Measurements from ENCODE around the gene USP24.

GRCh38 chr1:55051621-55052020 lies 163.5 kb downstream of the USP24 start:
- TF ChIP-seq USF2 (CRISPR knock-in tag; IDR thresholded peaks at IDR 0.05) (no peak), CTCF (IDR thresholded peaks at IDR 0.05) (no peak), SP1 (CRISPR knock-in tag; conservative IDR thresholded peaks at IDR 0.05) (no peak), CREM (CRISPR knock-in tag; IDR thresholded peaks at IDR 0.05) (no peak), JUN (CRISPR knock-in tag; IDR thresholded peaks at IDR 0.05) (no peak), NR3C1 (CRISPR knock-in tag; conservative IDR thresholded peaks at IDR 0.05; ENCODE audit: low read depth) (no peak), PRRX2 (CRISPR knock-in tag; IDR thresholded peaks at IDR 0.05) (no peak), TCF7 (CRISPR knock-in tag; IDR thresholded peaks at IDR 0.05; ENCODE audit: low read depth) (no peak), ATF1 (CRISPR knock-in tag; IDR thresholded peaks at IDR 0.05) (no peak), NR1H2 (CRISPR knock-in tag; IDR thresholded peaks at IDR 0.05) (no peak), E2F1 (CRISPR knock-in tag; IDR thresholded peaks at IDR 0.05) (no peak), ZNF263 (CRISPR knock-in tag; IDR thresholded peaks at IDR 0.05; ENCODE audit: low read depth) (no peak)
